H1 (cell line): ENCODE results near the gene AGRN. TPM values are rescaled to one million over a fixed set of nuclear protein-coding genes. Genes with fewer than 3 reads are reported as not detected.
"Not testable (repeated sequence)": the region's sequence is repeated elsewhere in the genome, so short reads cannot be mapped to it uniquely, and the experiment has no call there.

Experiments used
- CTCF ChIA-PET: fragments of 300-600 bp; sonication (Branson Sonifier 250); formaldehyde crosslinking; loops from one replicate; lab custom pipeline; 2021; ENCODE audit not compliant: partially characterized antibody; lab: Charles Lee
- POLR2A ChIA-PET: fragments of 300-600 bp; sonication (Branson Sonifier 250); formaldehyde crosslinking; loops from one replicate; lab custom pipeline; 2021; ENCODE audit warnings: inconsistent platforms; ENCODE audit not compliant: partially characterized antibody; lab: Charles Lee
- DNase-seq, 2 experiments: peaks; one replicate each; pipeline versions ENCODE4 v3.0.0 to v3.0.0-alpha.2; 2010 to 2022; ENCODE audit warnings: low spot score in 2 of 2, low read depth in 1 of 2, mixed read lengths in 1 of 2
- FAIRE-seq: peaks from 2 replicates; lab custom pipeline; 2011; peaks lifted over from hg19 to GRCh38; lab: Jason Lieb, UNC
- H2AFZ ChIP-seq: 2 replicates; pipeline ENCODE4 v1.8.1; 2012; ENCODE audit warnings: low read length, inconsistent platforms
- H2AK5ac ChIP-seq: 2 replicates; pipeline ENCODE4 v1.6.1; 2013; ENCODE audit warnings: low read depth, low read length
- H2BK120ac ChIP-seq: replicated peaks from 2 replicates; pipeline ENCODE3; 2013; ENCODE audit warnings: low read depth, low read length, inconsistent platforms
- H2BK12ac ChIP-seq: 2 replicates; pipeline ENCODE4 v1.6.1; 2013; ENCODE audit warnings: low read depth, low read length
- H2BK15ac ChIP-seq: 2 replicates; pipeline ENCODE4 v1.6.1; 2013; ENCODE audit warnings: low read length
- H2BK20ac ChIP-seq: 2 replicates; pipeline ENCODE4 v1.6.1; 2013; ENCODE audit warnings: low read length
- H2BK5ac ChIP-seq: 2 replicates; pipeline ENCODE4 v1.6.1; 2013; ENCODE audit warnings: low read depth, low read length
- H3K14ac ChIP-seq: 2 replicates; pipeline ENCODE4 v1.6.1; 2013; ENCODE audit warnings: inconsistent platforms; ENCODE audit not compliant: insufficient read length
- H3K18ac ChIP-seq: 2 replicates; pipeline ENCODE4 v1.6.1; 2013; ENCODE audit warnings: low read length; ENCODE audit errors: extremely low read depth
- H3K23ac ChIP-seq: 2 replicates; pipeline ENCODE4 v1.6.1; 2013; ENCODE audit warnings: inconsistent platforms; ENCODE audit not compliant: insufficient read length
- H3K23me2 ChIP-seq: 2 replicates; pipeline ENCODE4 v1.6.1; 2013; ENCODE audit warnings: low read depth, low read length
- H3K27ac ChIP-seq: 2 replicates; pipeline ENCODE4 v1.6.1; 2011; ENCODE audit warnings: low read depth, low read length, inconsistent platforms
- H3K27me3 ChIP-seq, 4 experiments: replicated peaks in 1 of 4; 1 replicate in 1 of 4; 2 replicates in 3 of 4; pipeline versions ENCODE4 v1.6.1 to v1.8.1; 2011 to 2013; ENCODE audit warnings: low read length in 3 of 4, mild to moderate bottlenecking in 3 of 4, inconsistent platforms in 2 of 4, mixed read lengths in 2 of 4, moderate library complexity in 1 of 4; ENCODE audit not compliant: control insufficient read depth in 3 of 4, insufficient read depth in 3 of 4; ENCODE audit errors: extremely low read depth in 1 of 4
- H3K36me3 ChIP-seq, 4 experiments: 2 replicates each; pipeline versions ENCODE4 v1.6.1 to v1.8.1; 2011 to 2013; ENCODE audit warnings: mild to moderate bottlenecking in 4 of 4, low read length in 3 of 4, moderate library complexity in 2 of 4, control low read depth in 1 of 4, inconsistent platforms in 1 of 4; ENCODE audit not compliant: insufficient read depth in 4 of 4, control insufficient read depth in 2 of 4
- H3K4ac ChIP-seq: replicated peaks from 2 replicates; pipeline ENCODE3; 2013; ENCODE audit warnings: low read length, low read depth, mixed read lengths, inconsistent platforms; ENCODE audit not compliant: insufficient read length
- H3K4me1 ChIP-seq, 4 experiments: replicated peaks in 1 of 4; 1 replicate in 1 of 4; 2 replicates in 3 of 4; pipeline versions ENCODE4 v1.6.1 to v1.8.1; 2011 to 2013; ENCODE audit warnings: low read length in 3 of 4, inconsistent platforms in 2 of 4, mixed read lengths in 1 of 4; ENCODE audit not compliant: insufficient read depth in 4 of 4, control insufficient read depth in 3 of 4
- H3K4me2 ChIP-seq, 2 experiments: 2 replicates each; pipeline versions ENCODE4 v1.6.1 to v1.8.1; 2011 to 2013; ENCODE audit warnings: low read depth in 2 of 2, low read length in 2 of 2, control low read depth in 1 of 2, inconsistent platforms in 1 of 2, mild to moderate bottlenecking in 1 of 2; ENCODE audit not compliant: insufficient read depth in 1 of 2
- H3K4me3 ChIP-seq, 4 experiments: fragments of 200-600, 300-600 bp in 1 of 4; sonication (generic), shearing (Covaris generic), sonication (Bioruptor Twin) in 1 of 4; 2 replicates each; pipeline versions ENCODE4 v1.5.1 to v1.8.1; 2011 to 2016; ENCODE audit warnings: low read length in 4 of 4, low read depth in 3 of 4, control low read depth in 2 of 4, inconsistent platforms in 2 of 4, mild to moderate bottlenecking in 2 of 4, mixed read lengths in 1 of 4, moderate library complexity in 1 of 4; ENCODE audit not compliant: insufficient read depth in 2 of 4; ENCODE audit errors: extremely low read depth in 1 of 4
- H3K56ac ChIP-seq: replicated peaks from 2 replicates; pipeline ENCODE3; 2013; ENCODE audit warnings: low read depth, mild to moderate bottlenecking, mixed read lengths, low read length, inconsistent platforms; ENCODE audit not compliant: insufficient read length
- H3K79me1 ChIP-seq: 2 replicates; pipeline ENCODE4 v1.6.1; 2013; ENCODE audit warnings: low read depth, low read length, control low read depth
- H3K79me2 ChIP-seq, 2 experiments: 2 replicates each; pipeline versions ENCODE4 v1.6.1 to v1.8.1; 2012 to 2013; ENCODE audit warnings: low read length in 2 of 2, mild to moderate bottlenecking in 2 of 2, inconsistent platforms in 1 of 2; ENCODE audit not compliant: insufficient read depth in 2 of 2, control insufficient read depth in 1 of 2
- H3K9ac ChIP-seq, 4 experiments: replicated peaks in 1 of 4; 1 replicate in 1 of 4; 2 replicates in 3 of 4; pipeline versions ENCODE4 v1.6.1 to v1.8.1; 2011 to 2013; ENCODE audit warnings: low read depth in 3 of 4, low read length in 3 of 4, control low read depth in 2 of 4, mild to moderate bottlenecking in 2 of 4, moderate library complexity in 2 of 4, inconsistent platforms in 1 of 4; ENCODE audit errors: extremely low read depth in 1 of 4
- H3K9me3 ChIP-seq, 2 experiments: 2 replicates each; pipeline versions ENCODE4 v1.6.1 to v1.8.1; 2012 to 2013; ENCODE audit warnings: mild to moderate bottlenecking in 2 of 2, moderate library complexity in 2 of 2, control low read depth in 1 of 2, inconsistent platforms in 1 of 2, low read depth in 1 of 2, low read length in 1 of 2, mixed read lengths in 1 of 2; ENCODE audit not compliant: insufficient read depth in 2 of 2
- H4K20me1 ChIP-seq, 2 experiments: replicated peaks in 1 of 2; 2 replicates each; pipeline versions ENCODE3 to v1.8.1; 2011 to 2013; ENCODE audit warnings: inconsistent platforms in 2 of 2, low read length in 2 of 2, mild to moderate bottlenecking in 1 of 2; ENCODE audit not compliant: insufficient read depth in 2 of 2, control insufficient read depth in 1 of 2
- H4K5ac ChIP-seq: 2 replicates; pipeline ENCODE4 v1.6.1; 2013; ENCODE audit warnings: low read length, low read depth, mixed read lengths, inconsistent platforms; ENCODE audit not compliant: insufficient read length
- H4K8ac ChIP-seq: 2 replicates; pipeline ENCODE4 v1.8.0; 2013; ENCODE audit warnings: mild to moderate bottlenecking, moderate library complexity, low read length, inconsistent platforms; ENCODE audit not compliant: insufficient read depth; ENCODE audit errors: extremely low read depth
- H4K91ac ChIP-seq: replicated peaks from 2 replicates; pipeline ENCODE3; 2013; ENCODE audit warnings: low read length, mixed read lengths, inconsistent platforms; ENCODE audit not compliant: insufficient read length
- WGBS, 2 experiments: shearing (Covaris generic) in 1 of 2; methylation state at CpG; one replicate each; pipeline versions ENCODE4 v1.1.6 to v1.1.7; 2013 to 2015; ENCODE audit warnings: low lambda C conversion rate in 2 of 2, mixed read lengths in 2 of 2, inconsistent platforms in 1 of 2, low coverage in 1 of 2, missing lambda C conversion rate in 1 of 2; ENCODE audit not compliant: insufficient replicate concordance in 2 of 2, insufficient coverage in 1 of 2, insufficient read length in 1 of 2; ENCODE audit errors: extremely low coverage in 1 of 2, missing lambda C conversion rate in 1 of 2; 5-methylcytosine and 5-hydroxymethylcytosine counted together
- polyA plus RNA-seq, 7 experiments: library from polyadenylated mRNA; depleted of rRNA in 3 of 7; stranded (reverse) in 5 of 7; unstranded in 2 of 7; fragments of >200 nt in 5 of 7; fragments of 200-250 nt in 2 of 7; gene quantifications; 1 replicate in 5 of 7; 2 replicates in 1 of 7; 4 replicates in 1 of 7; pipeline versions ENCODE4 v1.2.1 to v1.2.3, GENCODE V29; 2011 to 2013; ENCODE audit warnings: missing spikeins in 2 of 7, mixed read lengths in 2 of 7
- total RNA-seq: library from RNA; stranded (reverse); fragmentation: NEBNext Ultra II Directional; extraction: Animal tissue kit (Norgen Biotek cat#: 25700); gene quantifications from 2 replicates; pipeline ENCODE4 v1.2.1, GENCODE V29; 2021

The AGRN gene
- total and polyA plus RNA-seq, 2 of the 8 experiments (the other 6 are each of a cell fraction or from before 2014, with no cell fraction given), result 52.3 to 155 TPM

GRCh38 chr1:994546-994945, 25.4 kb upstream of the AGRN start:
- ChIA-PET CTCF (interaction anchor here (0.6 to 7.7 kb wide), 7 partner anchors 9 to 307 kb away, joined by 3 to 86 read pairs (median 3); partner anchors contain the start of gene PERM1), POLR2A (interaction anchor here (1.3 to 1.6 kb wide), 2 partner anchors 40 to 43 kb away, joined by 4 to 8 read pairs; no protein-coding TSS in a partner anchor)
- H2BK12ac ChIP-seq, H2BK15ac ChIP-seq, H3K23ac ChIP-seq, H3K9me3 ChIP-seq, H3K9ac ChIP-seq, H3K79me1 ChIP-seq, H3K27ac ChIP-seq, H4K20me1 ChIP-seq, H3K23me2 ChIP-seq, H3K4ac ChIP-seq, H3K56ac ChIP-seq, H4K8ac ChIP-seq, H3K14ac ChIP-seq, FAIRE-seq, H2BK5ac ChIP-seq, H4K91ac ChIP-seq, H2BK20ac ChIP-seq, H2BK120ac ChIP-seq, H3K4me2 ChIP-seq, H3K79me2 ChIP-seq, H4K5ac ChIP-seq, H3K4me3 ChIP-seq, DNase-seq, H3K18ac ChIP-seq, H2AFZ ChIP-seq: not testable (repeated sequence)
- Histone ChIP-seq H3K36me3 (peaks cover 0 to 16% (median 0%) of the 10 kb centered on the region in 4 experiments; a peak in 1 of 8 replicates), H3K27me3 (peaks cover 27 to 59% (median 52%) of the 10 kb centered on the region in 4 experiments), H3K4me1 (peaks cover 0 to 15% (median 9%) of the 10 kb centered on the region in 4 experiments; a peak in 5 of 7 replicates), H2AK5ac (0 out of 2 replicates have a peak overlapping the region, but pooled peaks have one; percentile 39)
- 77% methylated on average over 6 of the region's 6 CpGs; no CpG with 5 or more reads in 1 of the 2 experiments for WGBS, 2 experiments
